Left ventricle myocardium inferior (tissue), 1 donor: ENCODE data around the gene GRIK5. TPM values are rescaled to one million over a fixed set of nuclear protein-coding genes. Genes with fewer than 3 reads are reported as not detected.
"Not testable (repeated sequence)": the region's sequence is repeated elsewhere in the genome, so short reads cannot be mapped to it uniquely, and the experiment has no call there.

Experiments
- DNase-seq: peaks from one replicate; pipeline ENCODE4 v3.0.0-alpha.2; 2020
- H3K27ac ChIP-seq: fragments of 200-600 bp; replicated peaks from 2 replicates; pipeline ENCODE4 v1.8.0; 2021
- H3K27me3 ChIP-seq: fragments of 200-600 bp; 2 replicates; pipeline ENCODE4 v1.8.0; 2021; ENCODE audit warnings: low read depth
- H3K36me3 ChIP-seq: fragments of 200-600 bp; 2 replicates; pipeline ENCODE4 v1.8.0; 2021
- H3K4me1 ChIP-seq: fragments of 200-600 bp; 2 replicates; pipeline ENCODE4 v1.8.0; 2021
- H3K4me3 ChIP-seq: fragments of 200-600 bp; 2 replicates; pipeline ENCODE4 v1.8.0; 2021; ENCODE audit warnings: mild to moderate bottlenecking, moderate library complexity
- H3K9me3 ChIP-seq: fragments of 200-600 bp; replicated peaks from 2 replicates; pipeline ENCODE4 v1.8.0; 2021
- intact Hi-C: fragments of 100-400 bp; cut with micrococcal nuclease; formaldehyde crosslinking; loops from one replicate; pipeline ENCODE4 v1.11.0; 2022
- total RNA-seq: library from RNA; stranded (reverse); fragmentation: NEBNext Ultra II Directional; extraction: Animal tissue kit (Norgen Biotek cat#: 25700); gene quantifications from one replicate; pipeline ENCODE4 v1.2.1, GENCODE V29; 2021
- TF ChIP-seq, protein P1 (sequence below): fragments of 200-600 bp; IDR thresholded peaks from 2 replicates; pipeline ENCODE4 v1.8.0; 2021; ENCODE audit warnings: antibody characterized with exemption, mild to moderate bottlenecking, borderline replicate concordance
- donor health status: DM: no; HTN: yes; CAD: no; lungs with severe emphysema.

The GRIK5 gene
- total RNA-seq, 1 donor from 2014 or later: 2.1 TPM

DNA sequence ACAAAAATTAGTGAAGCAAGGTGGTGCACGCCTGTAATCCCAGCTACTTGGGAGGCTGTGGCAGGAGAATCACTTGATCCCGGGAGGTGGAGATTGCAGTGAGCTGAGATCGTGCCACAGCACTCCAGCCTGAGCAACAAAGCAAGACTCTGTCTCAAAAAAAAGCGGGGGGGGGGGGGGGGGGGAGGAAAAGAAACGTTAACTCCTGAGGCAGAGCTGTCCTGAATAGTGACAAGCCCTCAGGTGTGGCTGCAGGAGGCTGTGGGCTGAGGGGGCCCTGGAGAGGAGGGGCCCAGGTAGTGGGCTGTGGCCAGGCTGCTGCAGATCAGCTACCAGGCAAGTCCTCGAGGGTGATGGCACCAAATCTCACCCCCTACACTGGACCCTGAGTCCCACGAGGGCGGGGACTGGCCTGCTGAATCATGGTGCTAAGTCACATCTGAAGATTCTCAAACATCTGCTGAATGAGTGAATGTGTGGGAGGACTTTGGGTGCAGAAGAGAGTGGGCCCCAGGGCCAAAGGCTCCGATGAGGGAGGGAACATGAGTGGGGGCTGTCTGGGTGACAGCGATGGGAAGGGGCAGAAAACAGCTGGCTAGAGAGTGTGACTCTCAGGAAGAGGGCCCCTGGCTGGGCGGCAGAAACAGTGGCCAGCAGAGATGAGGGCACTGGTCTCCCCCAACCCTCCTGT is 51.4 kb downstream of the GRIK5 start:
- peaks cover 13% of the 10 kb centered on the region for H3K4me1 ChIP-seq
- no peaks in the 10 kb centered on the region for H3K9me3 ChIP-seq
- H3K4me3 ChIP-seq: no peak overlapping the region
- TF ChIP-seq, protein P1, sequence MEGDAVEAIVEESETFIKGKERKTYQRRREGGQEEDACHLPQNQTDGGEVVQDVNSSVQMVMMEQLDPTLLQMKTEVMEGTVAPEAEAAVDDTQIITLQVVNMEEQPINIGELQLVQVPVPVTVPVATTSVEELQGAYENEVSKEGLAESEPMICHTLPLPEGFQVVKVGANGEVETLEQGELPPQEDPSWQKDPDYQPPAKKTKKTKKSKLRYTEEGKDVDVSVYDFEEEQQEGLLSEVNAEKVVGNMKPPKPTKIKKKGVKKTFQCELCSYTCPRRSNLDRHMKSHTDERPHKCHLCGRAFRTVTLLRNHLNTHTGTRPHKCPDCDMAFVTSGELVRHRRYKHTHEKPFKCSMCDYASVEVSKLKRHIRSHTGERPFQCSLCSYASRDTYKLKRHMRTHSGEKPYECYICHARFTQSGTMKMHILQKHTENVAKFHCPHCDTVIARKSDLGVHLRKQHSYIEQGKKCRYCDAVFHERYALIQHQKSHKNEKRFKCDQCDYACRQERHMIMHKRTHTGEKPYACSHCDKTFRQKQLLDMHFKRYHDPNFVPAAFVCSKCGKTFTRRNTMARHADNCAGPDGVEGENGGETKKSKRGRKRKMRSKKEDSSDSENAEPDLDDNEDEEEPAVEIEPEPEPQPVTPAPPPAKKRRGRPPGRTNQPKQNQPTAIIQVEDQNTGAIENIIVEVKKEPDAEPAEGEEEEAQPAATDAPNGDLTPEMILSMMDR: no peak
- DNase-seq: no peak
- H3K36me3 ChIP-seq: no peaks in the 10 kb centered on the region
- H3K27me3 ChIP-seq: no peaks in the 10 kb centered on the region
- H3K27ac ChIP-seq: no peak overlapping the region
- intact Hi-C loops: no loop called here

DNA sequence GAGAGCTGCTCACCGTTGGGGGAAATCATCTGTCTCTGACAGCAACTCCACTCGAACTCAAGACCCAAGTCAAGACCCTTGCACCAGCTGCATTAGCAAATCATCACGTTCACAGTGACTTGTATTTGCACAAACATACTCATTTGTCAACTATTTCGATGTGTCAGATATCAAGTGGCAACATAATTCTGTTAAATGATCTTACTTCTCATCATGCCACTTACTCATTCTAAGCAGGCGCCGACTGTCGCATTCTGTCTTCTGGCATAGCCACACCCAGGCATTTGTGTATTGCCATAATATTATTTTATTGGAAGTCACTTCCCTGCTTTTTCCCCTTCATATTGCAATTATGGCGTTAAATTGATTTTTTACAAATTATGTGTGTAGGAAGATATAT is 53.0 kb downstream of the GRIK5 start:
- H3K27me3 ChIP-seq: no peaks in the 10 kb centered on the region
- H3K4me1 ChIP-seq: no peaks in the 10 kb centered on the region
- TF ChIP-seq, protein P1: no peak
- no peak overlapping the region for H3K27ac ChIP-seq
- no peaks in the 10 kb centered on the region for H3K36me3 ChIP-seq
- H3K4me3 ChIP-seq: no peak overlapping the region
- DNase-seq: no peak
- intact Hi-C loops: no loop called here
- H3K9me3 ChIP-seq: no peaks in the 10 kb centered on the region

DNA sequence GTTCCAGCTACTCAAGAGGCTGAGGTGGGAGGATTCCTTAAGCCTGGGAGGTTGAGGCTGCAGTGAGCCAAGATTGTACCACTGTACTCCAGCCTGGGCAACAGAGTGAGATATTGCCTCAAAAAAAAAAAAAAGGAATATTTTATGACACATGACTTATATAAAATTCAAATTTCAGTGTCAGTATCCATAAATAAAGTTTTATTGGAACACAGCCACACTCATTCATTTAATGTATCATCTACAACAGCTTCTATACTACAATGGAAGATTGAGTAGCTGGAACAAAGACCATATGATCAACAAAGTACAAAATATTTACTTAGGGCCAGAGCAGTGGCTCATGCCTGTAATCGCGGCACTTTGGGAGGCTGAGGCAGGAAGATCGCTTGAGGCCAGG is 57.3 kb downstream of the GRIK5 start:
- DNase-seq, intact Hi-C loops, H3K4me1 ChIP-seq, H3K27ac ChIP-seq, H3K36me3 ChIP-seq, H3K4me3 ChIP-seq, H3K9me3 ChIP-seq, H3K27me3 ChIP-seq: not testable (repeated sequence)

DNA sequence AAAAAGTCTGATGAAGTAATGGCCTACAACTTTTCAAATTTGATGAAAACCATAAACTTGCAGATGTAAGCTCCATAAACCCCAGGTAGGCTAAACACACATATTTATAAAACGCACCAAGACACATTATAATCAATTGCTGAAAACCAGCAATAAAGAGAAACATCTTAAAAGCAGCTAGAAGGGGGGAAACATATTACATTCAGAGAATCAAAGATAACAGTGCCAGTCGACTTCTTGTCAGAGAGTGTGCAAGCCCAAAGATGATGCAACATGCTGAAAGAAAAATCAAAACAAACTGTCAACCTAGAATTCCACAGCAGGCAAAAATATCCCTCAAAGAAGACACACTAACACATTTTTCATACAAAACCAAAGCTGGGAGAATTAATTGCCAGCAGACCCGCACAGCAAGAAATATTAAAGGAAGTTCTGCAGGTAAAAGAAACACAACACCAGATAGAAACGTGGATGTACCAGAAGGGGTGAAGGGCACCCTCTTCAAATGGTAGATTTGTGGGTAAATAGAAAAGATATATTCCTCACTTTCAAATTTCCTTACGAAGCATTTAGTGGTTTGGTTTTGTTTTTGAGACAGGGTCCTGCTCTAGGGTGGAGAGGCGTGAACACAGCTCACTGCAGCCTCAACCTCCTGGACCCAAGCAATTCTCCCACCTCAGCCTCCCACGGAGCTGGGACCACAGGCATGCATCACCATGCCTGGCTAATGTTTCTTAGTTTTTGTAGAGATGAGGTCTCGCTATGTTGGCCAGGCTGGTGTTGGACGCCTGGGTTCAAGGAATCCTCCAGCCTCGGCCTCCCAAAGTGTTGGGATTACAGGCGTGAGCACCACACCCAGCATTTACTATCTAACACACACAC is 59.5 kb downstream of the GRIK5 start:
- Histone ChIP-seq H3K9me3 (no peaks in the 10 kb centered on the region), H3K27me3 (no peaks in the 10 kb centered on the region), H3K4me1 (no peaks in the 10 kb centered on the region), H3K27ac (no peak overlapping the region), H3K4me3 (no peak overlapping the region), H3K36me3 (no peaks in the 10 kb centered on the region)
- intact Hi-C loops: no loop called here
- TF ChIP-seq, protein P1: no peak
- no peak for DNase-seq

DNA sequence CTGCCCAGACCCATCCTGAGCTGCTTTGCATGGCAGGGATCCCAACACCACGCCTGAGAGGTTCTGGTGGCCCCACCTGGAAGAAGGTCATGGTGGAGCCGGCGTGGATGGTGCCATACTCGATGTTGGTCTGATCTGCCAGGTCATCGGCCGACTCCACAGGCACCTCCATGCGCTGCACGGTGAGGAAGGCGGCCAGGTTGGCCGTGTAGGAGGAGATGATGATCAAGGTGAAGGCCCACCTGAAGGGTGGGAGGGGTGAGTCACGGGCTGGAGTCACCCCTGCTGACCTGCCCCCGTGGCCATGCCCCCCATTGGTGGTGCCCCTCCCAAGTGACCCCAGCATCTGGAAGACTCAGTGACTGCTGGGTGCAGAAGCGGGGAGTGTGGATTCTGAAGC is 63.4 kb downstream of the GRIK5 start:
- H3K36me3 ChIP-seq: no peaks in the 10 kb centered on the region
- TF ChIP-seq, protein P1: no peak

DNA sequence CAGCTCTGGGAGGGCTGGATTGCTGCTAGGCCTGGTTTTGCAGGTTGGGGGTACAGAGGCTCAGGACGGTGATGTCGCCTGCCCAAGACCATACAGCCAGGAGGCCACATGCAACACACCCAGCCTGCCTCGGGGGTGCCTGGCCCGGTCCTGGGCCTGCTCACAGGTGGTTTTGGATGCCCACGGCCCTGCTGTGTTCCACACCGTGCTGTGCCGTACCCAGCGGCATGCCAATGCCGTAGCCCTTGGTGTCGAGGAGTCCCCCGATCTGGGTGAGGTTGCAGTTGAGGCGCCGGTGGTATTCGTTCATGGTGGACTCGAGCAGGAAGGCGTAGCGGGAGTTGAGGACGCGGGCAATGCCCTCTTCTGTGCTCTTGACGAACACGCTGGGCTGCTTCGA is 64.5 kb downstream of the GRIK5 start:
- Histone ChIP-seq H3K36me3 (no peaks in the 10 kb centered on the region), H3K4me1 (no peaks in the 10 kb centered on the region), H3K4me3 (no peak overlapping the region), H3K27me3 (peaks cover 19% of the 10 kb centered on the region), H3K27ac (no peak overlapping the region), H3K9me3 (no peaks in the 10 kb centered on the region)
- DNase-seq: no peak
- TF ChIP-seq, protein P1: no peak
- intact Hi-C loops: no loop called here

More for the DNA sequence above, 63.4 kb downstream of the GRIK5 start:
- H3K27me3 ChIP-seq: peaks cover 9% of the 10 kb centered on the region
- DNase-seq: no peak
- no peak overlapping the region for H3K4me3 ChIP-seq
- intact Hi-C loops: no loop called here
- H3K9me3 ChIP-seq: no peaks in the 10 kb centered on the region
- no peaks in the 10 kb centered on the region for H3K4me1 ChIP-seq
- H3K27ac ChIP-seq: no peak overlapping the region
